ENCODE data around the gene OR4D11.

The OR4D11 gene
- 0 reads per million in 3 donors for total RNA-seq

DNA sequence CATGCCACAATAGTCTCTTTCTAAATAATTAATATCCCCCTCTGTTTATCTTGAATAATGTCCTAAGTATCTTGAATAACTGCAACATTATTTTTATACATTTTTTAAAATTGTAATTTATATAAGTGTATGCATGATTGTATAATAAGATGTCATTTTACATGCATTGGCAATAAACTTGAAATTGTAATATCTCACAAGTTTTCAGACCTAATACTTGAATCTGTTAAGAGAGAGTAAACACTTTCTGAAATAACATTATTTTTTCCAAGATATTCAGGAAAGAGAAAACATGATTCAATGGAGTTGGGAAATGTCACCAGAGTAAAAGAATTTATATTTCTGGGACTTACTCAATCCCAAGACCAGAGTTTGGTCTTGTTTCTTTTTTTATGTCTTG lies at the start of gene OR4D11:
TSS of gene OR4D11 (plus strand) at position 301 of the 400 bp plus-strand sequence. CDS start at position 301, 0 bp downstream.
- H3K27me3 ChIP-seq (replicated peaks; ENCODE audit: control insufficient read depth, insufficient read depth, low read length, poor library complexity, severe bottlenecking) = no peaks in the 10 kb centered on the region
- H3K27ac ChIP-seq (ENCODE audit: insufficient read depth, low read length, poor library complexity, severe bottlenecking) = no peak within 1 kb of the TSS
- no peak within 1 kb of the TSS for H3K4me3 ChIP-seq (ENCODE audit: insufficient read depth, low read depth, low read length, poor library complexity, severe bottlenecking)
- H3K36me3 ChIP-seq (ENCODE audit: control insufficient read depth, insufficient read depth, low read length) = no peaks in the 10 kb centered on the region
- H3K4me1 ChIP-seq (ENCODE audit: control insufficient read depth, insufficient read depth, low read length, poor library complexity, severe bottlenecking) = no peaks in the 10 kb centered on the region
- H3K9me3 ChIP-seq (ENCODE audit: control insufficient read depth, low read length) = no peaks in the 10 kb centered on the region
- DNase-seq = no peak

DNA sequence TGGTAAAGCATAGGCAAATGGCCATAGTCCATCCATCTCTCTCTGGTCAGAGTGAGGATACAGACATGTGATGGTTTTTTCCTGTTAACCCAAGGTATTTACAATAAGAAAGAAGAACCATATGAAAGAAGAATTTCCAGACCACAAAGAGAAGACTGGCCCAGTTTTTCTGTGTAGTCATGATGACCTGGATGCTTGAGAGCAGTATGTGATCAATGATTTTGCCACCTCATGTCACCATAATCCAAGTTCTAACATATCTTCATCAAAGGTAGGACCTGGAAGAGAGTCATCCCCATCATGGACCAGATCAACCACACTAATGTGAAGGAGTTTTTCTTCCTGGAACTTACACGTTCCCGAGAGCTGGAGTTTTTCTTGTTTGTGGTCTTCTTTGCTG lies 46.7 kb upstream of the OR4D11 start, which contains the start of gene OR4D6:
TSS of gene OR4D6 (plus strand) at position 301 of the 400 bp plus-strand sequence. CDS start at position 301, 0 bp downstream.
- H3K36me3 ChIP-seq (ENCODE audit: control insufficient read depth, insufficient read depth, low read length) = no peaks in the 10 kb centered on the region
- H3K9me3 ChIP-seq (ENCODE audit: control insufficient read depth, low read length) = no peaks in the 10 kb centered on the region
- H3K27me3 ChIP-seq (replicated peaks; ENCODE audit: control insufficient read depth, insufficient read depth, low read length, poor library complexity, severe bottlenecking) = peaks cover 3% of the 10 kb centered on the region
- H3K4me3 ChIP-seq (ENCODE audit: insufficient read depth, low read depth, low read length, poor library complexity, severe bottlenecking) = no peak within 1 kb of the TSS
- no peaks in the 10 kb centered on the region for H3K4me1 ChIP-seq (ENCODE audit: control insufficient read depth, insufficient read depth, low read length, poor library complexity, severe bottlenecking)
- DNase-seq = no peak
- H3K27ac ChIP-seq (ENCODE audit: insufficient read depth, low read length, poor library complexity, severe bottlenecking) = no peak within 1 kb of the TSS

DNA sequence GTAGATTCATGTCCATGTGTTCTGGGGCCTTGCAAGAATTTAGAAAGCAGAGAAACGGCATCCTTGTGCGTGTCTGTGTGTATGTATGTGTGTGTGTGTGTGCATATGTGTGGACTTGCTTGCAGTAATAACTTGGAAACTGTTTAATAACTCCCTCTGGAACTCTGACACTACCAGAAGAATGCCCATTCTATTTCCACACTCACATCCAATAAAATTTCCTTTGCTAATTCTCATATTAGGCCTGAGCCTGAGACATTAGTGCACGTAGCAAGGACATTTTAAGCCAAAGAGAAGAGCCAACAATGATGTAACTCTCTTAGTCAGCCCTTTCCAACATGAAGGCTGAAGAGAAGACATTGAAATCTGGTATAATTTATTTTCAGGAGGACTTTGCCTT lies 43.5 kb upstream of the OR4D11 start:
- Histone ChIP-seq H3K36me3 (ENCODE audit: control insufficient read depth, insufficient read depth, low read length) (no peaks in the 10 kb centered on the region), H3K9me3 (ENCODE audit: control insufficient read depth, low read length) (no peaks in the 10 kb centered on the region), H3K4me1 (ENCODE audit: control insufficient read depth, insufficient read depth, low read length, poor library complexity, severe bottlenecking) (no peaks in the 10 kb centered on the region), H3K4me3 (ENCODE audit: insufficient read depth, low read depth, low read length, poor library complexity, severe bottlenecking) (no peak overlapping the region), H3K27me3 (replicated peaks; ENCODE audit: control insufficient read depth, insufficient read depth, low read length, poor library complexity, severe bottlenecking) (peaks cover 3% of the 10 kb centered on the region), H3K27ac (ENCODE audit: insufficient read depth, low read length, poor library complexity, severe bottlenecking) (no peak overlapping the region)
- DNase-seq = no peak

DNA sequence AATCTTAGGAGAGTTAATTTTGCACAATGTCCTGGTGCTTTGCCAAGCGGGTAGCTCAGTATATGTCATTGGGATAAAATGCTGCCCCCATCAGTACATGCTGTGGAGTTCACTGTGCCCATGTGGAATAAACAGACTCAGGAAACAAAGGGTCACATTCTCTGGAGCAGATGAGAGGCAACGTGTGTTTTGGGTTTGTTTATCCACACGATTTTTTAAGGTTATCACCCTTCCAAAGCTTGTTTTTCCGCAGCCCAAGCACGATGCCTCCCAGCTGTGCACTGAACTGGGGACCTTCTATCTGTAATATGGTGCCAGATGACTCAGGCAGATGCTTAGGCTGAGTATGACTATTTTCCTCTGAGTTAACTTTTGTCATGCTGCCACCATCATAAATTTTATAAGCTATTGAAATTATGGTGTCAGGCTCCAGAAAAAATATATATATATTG lies 40.2 kb upstream of the OR4D11 start:
- Histone ChIP-seq H3K4me1 (ENCODE audit: control insufficient read depth, insufficient read depth, low read length, poor library complexity, severe bottlenecking) (no peaks in the 10 kb centered on the region), H3K27me3 (replicated peaks; ENCODE audit: control insufficient read depth, insufficient read depth, low read length, poor library complexity, severe bottlenecking) (no peaks in the 10 kb centered on the region), H3K4me3 (ENCODE audit: insufficient read depth, low read depth, low read length, poor library complexity, severe bottlenecking) (no peak overlapping the region), H3K27ac (ENCODE audit: insufficient read depth, low read length, poor library complexity, severe bottlenecking) (no peak overlapping the region), H3K36me3 (ENCODE audit: control insufficient read depth, insufficient read depth, low read length) (no peaks in the 10 kb centered on the region), H3K9me3 (ENCODE audit: control insufficient read depth, low read length) (no peaks in the 10 kb centered on the region)
- no peak for DNase-seq

DNA sequence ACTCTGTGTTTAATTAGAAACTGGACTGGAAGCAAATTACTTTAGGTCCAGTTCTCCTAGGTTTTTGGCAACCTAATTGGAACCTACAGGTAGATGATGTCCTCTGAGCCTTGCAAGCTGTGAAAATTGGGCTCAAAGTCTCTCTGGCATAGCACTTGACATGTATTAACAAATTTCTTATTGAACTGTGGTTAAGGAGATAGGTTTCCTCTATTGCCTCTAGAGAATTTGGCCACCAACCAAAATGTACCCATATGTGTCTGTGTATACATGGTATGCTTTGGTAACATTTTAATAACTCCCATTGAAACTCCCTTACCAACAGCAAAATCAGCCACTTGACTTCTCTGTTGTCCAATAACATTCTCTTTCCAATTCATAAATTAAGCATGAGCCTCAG lies 30.4 kb upstream of the OR4D11 start, which contains the start of gene OR4D10:
TSS of gene OR4D10 (plus strand) at position 301 of the 400 bp plus-strand sequence. CDS start 4,115 bp downstream, outside the sequence.
- no peak within 1 kb of the TSS for H3K27ac ChIP-seq (ENCODE audit: insufficient read depth, low read length, poor library complexity, severe bottlenecking)
- H3K4me1 ChIP-seq (ENCODE audit: control insufficient read depth, insufficient read depth, low read length, poor library complexity, severe bottlenecking) = no peaks in the 10 kb centered on the region
- no peak within 1 kb of the TSS for H3K4me3 ChIP-seq (ENCODE audit: insufficient read depth, low read depth, low read length, poor library complexity, severe bottlenecking)
- H3K36me3 ChIP-seq (ENCODE audit: control insufficient read depth, insufficient read depth, low read length) = no peaks in the 10 kb centered on the region
- no peaks in the 10 kb centered on the region for H3K9me3 ChIP-seq (ENCODE audit: control insufficient read depth, low read length)
- peaks cover 4% of the 10 kb centered on the region for H3K27me3 ChIP-seq (replicated peaks; ENCODE audit: control insufficient read depth, insufficient read depth, low read length, poor library complexity, severe bottlenecking)
- no peak for DNase-seq

DNA sequence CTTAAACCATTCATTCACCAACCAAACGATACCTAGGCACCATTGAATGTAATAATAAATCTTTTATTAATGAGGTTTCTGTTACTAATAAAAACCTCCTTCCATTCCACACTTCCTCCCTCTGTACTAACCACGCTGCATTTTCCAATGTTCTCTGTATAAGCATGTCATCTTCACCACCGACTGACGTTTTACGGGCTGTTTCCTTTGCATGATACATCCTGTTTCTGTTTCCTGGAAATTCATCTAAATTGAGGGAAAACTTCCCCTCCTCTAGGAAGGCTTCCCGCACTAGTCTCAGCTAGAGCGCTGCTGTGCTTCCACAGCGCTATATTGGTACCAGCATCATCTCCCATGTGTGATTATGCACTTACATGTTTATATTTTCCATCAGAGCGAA lies 28.2 kb upstream of the OR4D11 start:
- Histone ChIP-seq H3K4me3 (ENCODE audit: insufficient read depth, low read depth, low read length, poor library complexity, severe bottlenecking) (no peak overlapping the region), H3K9me3 (ENCODE audit: control insufficient read depth, low read length) (no peaks in the 10 kb centered on the region), H3K36me3 (ENCODE audit: control insufficient read depth, insufficient read depth, low read length) (no peaks in the 10 kb centered on the region), H3K27me3 (replicated peaks; ENCODE audit: control insufficient read depth, insufficient read depth, low read length, poor library complexity, severe bottlenecking) (peaks cover 4% of the 10 kb centered on the region), H3K27ac (ENCODE audit: insufficient read depth, low read length, poor library complexity, severe bottlenecking) (no peak overlapping the region), H3K4me1 (ENCODE audit: control insufficient read depth, insufficient read depth, low read length, poor library complexity, severe bottlenecking) (no peaks in the 10 kb centered on the region)
- DNase-seq = no peak

DNA sequence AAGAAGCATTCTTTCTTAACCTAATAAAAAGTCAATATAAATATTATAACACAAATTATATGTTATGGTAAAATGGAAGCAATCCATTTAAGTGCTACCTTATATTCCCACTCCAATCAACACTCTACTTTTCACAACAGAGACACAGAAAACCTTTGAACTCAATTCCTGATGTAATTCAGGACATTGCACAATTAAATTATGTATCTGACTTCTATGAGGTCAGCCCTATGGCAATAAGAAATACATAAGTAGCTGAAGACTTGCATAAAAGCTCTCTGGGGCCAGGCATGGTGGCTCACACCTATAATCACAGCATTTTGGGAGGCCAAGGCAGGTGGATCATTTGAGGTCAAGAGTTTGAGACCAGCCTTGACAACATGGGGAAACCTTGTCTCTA lies 23.5 kb upstream of the OR4D11 start:
- Histone ChIP-seq H3K4me1 (ENCODE audit: control insufficient read depth, insufficient read depth, low read length, poor library complexity, severe bottlenecking) (no peaks in the 10 kb centered on the region), H3K4me3 (ENCODE audit: insufficient read depth, low read depth, low read length, poor library complexity, severe bottlenecking) (no peak overlapping the region), H3K36me3 (ENCODE audit: control insufficient read depth, insufficient read depth, low read length) (no peaks in the 10 kb centered on the region), H3K9me3 (ENCODE audit: control insufficient read depth, low read length) (no peaks in the 10 kb centered on the region), H3K27ac (ENCODE audit: insufficient read depth, low read length, poor library complexity, severe bottlenecking) (no peak overlapping the region), H3K27me3 (replicated peaks; ENCODE audit: control insufficient read depth, insufficient read depth, low read length, poor library complexity, severe bottlenecking) (no peaks in the 10 kb centered on the region)
- DNase-seq = no peak

DNA sequence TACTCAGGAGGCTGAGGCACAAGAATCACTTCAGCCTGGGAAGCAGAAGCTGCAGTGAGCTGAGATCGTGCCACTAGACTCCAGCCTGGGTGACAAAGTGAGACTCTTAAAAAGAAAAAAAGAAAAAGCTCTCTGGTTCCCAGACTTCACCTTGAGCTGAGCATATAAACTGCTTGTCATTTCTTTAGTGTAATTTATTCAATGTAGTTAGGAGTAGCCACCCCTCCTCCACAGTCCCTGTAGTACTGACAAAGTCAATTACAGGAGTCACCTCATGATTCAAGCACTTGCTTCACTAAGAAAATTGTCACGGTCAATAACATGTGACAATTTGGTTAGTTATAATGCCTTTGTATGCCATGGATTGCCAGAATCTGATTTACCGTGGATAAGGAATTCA lies 23.0 kb upstream of the OR4D11 start:
- H3K4me3 ChIP-seq (ENCODE audit: insufficient read depth, low read depth, low read length, poor library complexity, severe bottlenecking) = no peak overlapping the region
- H3K27ac ChIP-seq (ENCODE audit: insufficient read depth, low read length, poor library complexity, severe bottlenecking) = no peak overlapping the region
- DNase-seq = no peak
- H3K27me3 ChIP-seq (replicated peaks; ENCODE audit: control insufficient read depth, insufficient read depth, low read length, poor library complexity, severe bottlenecking) = no peaks in the 10 kb centered on the region
- H3K4me1 ChIP-seq (ENCODE audit: control insufficient read depth, insufficient read depth, low read length, poor library complexity, severe bottlenecking) = no peaks in the 10 kb centered on the region
- no peaks in the 10 kb centered on the region for H3K9me3 ChIP-seq (ENCODE audit: control insufficient read depth, low read length)
- no peaks in the 10 kb centered on the region for H3K36me3 ChIP-seq (ENCODE audit: control insufficient read depth, insufficient read depth, low read length)

DNA sequence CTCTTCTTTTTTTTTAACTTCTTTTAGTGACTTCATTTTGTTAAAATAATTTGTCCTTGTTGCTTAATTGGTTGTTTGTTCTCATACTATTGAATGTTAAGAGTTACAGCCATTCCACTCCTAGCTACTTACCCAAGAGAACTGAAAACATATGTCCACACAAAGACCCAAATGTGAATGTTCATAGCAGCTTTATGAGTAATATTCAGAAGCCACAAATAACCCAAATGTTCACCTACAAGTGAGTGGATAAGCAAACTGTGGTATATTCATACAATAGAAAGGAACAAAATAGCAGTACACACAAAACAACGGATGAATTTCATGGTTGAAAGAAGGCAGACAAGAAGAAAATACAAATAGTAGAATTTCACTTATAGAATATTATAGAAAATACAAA lies 1.4 kb upstream of the OR4D11 start:
- Histone ChIP-seq H3K9me3 (ENCODE audit: control insufficient read depth, low read length) (no peaks in the 10 kb centered on the region), H3K4me3 (ENCODE audit: insufficient read depth, low read depth, low read length, poor library complexity, severe bottlenecking) (no peak overlapping the region), H3K36me3 (ENCODE audit: control insufficient read depth, insufficient read depth, low read length) (no peaks in the 10 kb centered on the region), H3K27ac (ENCODE audit: insufficient read depth, low read length, poor library complexity, severe bottlenecking) (no peak overlapping the region), H3K4me1 (ENCODE audit: control insufficient read depth, insufficient read depth, low read length, poor library complexity, severe bottlenecking) (no peaks in the 10 kb centered on the region), H3K27me3 (replicated peaks; ENCODE audit: control insufficient read depth, insufficient read depth, low read length, poor library complexity, severe bottlenecking) (no peaks in the 10 kb centered on the region)
- no peak for DNase-seq

DNA sequence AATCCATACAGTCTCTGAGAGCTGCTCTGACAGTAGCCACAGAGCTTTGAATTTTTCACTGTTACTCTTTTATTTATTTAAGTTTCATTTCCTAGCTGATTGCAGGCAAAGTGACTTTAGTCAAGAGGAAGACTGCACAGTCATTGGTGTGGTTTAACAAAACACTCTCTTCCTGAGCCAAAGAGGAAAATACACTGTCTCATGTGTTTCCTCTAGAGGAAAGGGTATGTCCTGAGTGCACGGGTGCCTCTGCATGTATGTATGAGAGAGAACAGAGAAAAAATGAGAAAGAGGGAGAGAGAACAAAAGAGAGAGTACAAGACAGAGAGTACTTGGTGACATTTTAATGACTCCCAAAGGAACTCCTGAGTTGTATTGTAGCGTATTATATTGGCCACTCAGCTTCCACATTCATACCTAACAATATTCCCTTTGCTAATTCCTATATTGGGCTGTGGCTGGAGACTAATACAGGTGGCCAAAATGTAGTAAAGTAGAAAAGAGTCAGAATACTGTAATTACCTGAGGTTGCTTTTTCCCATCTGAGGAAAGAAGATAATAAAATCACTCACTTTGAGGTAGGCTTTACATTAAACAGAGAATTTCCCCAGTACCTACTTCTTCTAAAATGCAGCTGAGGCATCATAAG lies 7.7 kb downstream of the OR4D11 start, which contains the start of gene OR4D9:
TSS of gene OR4D9 (plus strand) at position 599 of the 649 bp plus-strand sequence. CDS start 3,374 bp downstream, outside the sequence.
- no peak for DNase-seq
- Histone ChIP-seq H3K4me1 (ENCODE audit: control insufficient read depth, insufficient read depth, low read length, poor library complexity, severe bottlenecking) (peaks cover 5% of the 10 kb centered on the region), H3K9me3 (ENCODE audit: control insufficient read depth, low read length) (no peaks in the 10 kb centered on the region), H3K36me3 (ENCODE audit: control insufficient read depth, insufficient read depth, low read length) (no peaks in the 10 kb centered on the region), H3K27me3 (replicated peaks; ENCODE audit: control insufficient read depth, insufficient read depth, low read length, poor library complexity, severe bottlenecking) (no peaks in the 10 kb centered on the region), H3K27ac (ENCODE audit: insufficient read depth, low read length, poor library complexity, severe bottlenecking) (no peak within 1 kb of the TSS), H3K4me3 (ENCODE audit: insufficient read depth, low read depth, low read length, poor library complexity, severe bottlenecking) (no peak within 1 kb of the TSS)
